Smooth muscle cell (in vitro differentiated cells): Measurements from ENCODE around the gene PLRG1. TPM values are rescaled to one million over a fixed set of nuclear protein-coding genes. Genes with fewer than 3 reads are reported as not detected.
A peak's percentile ranks its signal among the peaks of the same experiment; 100 is the strongest.

Experiments used
- DNase-seq: peaks from one replicate; lab custom pipeline; 2025; ENCODE audit not compliant: unreplicated experiment; lab: John Stamatoyannopoulos, UW
- H2AFZ ChIP-seq: fragments of 200-600 bp; sonication (generic); 2 replicates; pipeline ENCODE4 v1.6.0; 2016; ENCODE audit warnings: antibody characterized with exemption, low read depth, mild to moderate bottlenecking
- H3F3A ChIP-seq: fragments of 200-600 bp; sonication (generic); 2 replicates; pipeline ENCODE4 v1.6.0; 2017; ENCODE audit warnings: antibody characterized with exemption, low read depth
- H3K27ac ChIP-seq: fragments of 200-600 bp; sonication (generic); 2 replicates; pipeline ENCODE4 v1.5.1; 2016; ENCODE audit warnings: low read depth, mild to moderate bottlenecking
- H3K27me3 ChIP-seq: fragments of 200-600 bp; sonication (generic); 2 replicates; pipeline ENCODE4 v1.6.1; 2016; ENCODE audit warnings: low read depth, mild to moderate bottlenecking
- H3K36me3 ChIP-seq: fragments of 200-600 bp; sonication (generic); 2 replicates; pipeline ENCODE4 v1.5.1; 2016; ENCODE audit warnings: low read depth
- H3K4me1 ChIP-seq: fragments of 200-600 bp; sonication (generic); 2 replicates; pipeline ENCODE4 v1.5.1; 2016; ENCODE audit warnings: low read depth
- H3K4me2 ChIP-seq: fragments of 200-600 bp; sonication (generic); 2 replicates; pipeline ENCODE4 v1.6.0; 2016; ENCODE audit warnings: mild to moderate bottlenecking
- H3K4me3 ChIP-seq: fragments of 200-600 bp; sonication (generic); 2 replicates; pipeline ENCODE4 v1.5.1; 2016; ENCODE audit warnings: mild to moderate bottlenecking
- H3K79me2 ChIP-seq: fragments of 200-600 bp; sonication (generic); 2 replicates; pipeline ENCODE4 v1.6.0; 2016; ENCODE audit warnings: low read depth, mild to moderate bottlenecking
- H3K9ac ChIP-seq: fragments of 200-600 bp; sonication (generic); 2 replicates; pipeline ENCODE4 v1.6.0; 2016; ENCODE audit warnings: low read depth
- H3K9me3 ChIP-seq: fragments of 200-600 bp; sonication (generic); replicated peaks from 2 replicates; pipeline ENCODE4 v1.5.1; 2016; ENCODE audit warnings: low read depth
- H4K20me1 ChIP-seq: fragments of 200-600 bp; sonication (generic); 2 replicates; pipeline ENCODE4 v1.6.0; 2016; ENCODE audit warnings: low read depth
- WGBS: methylation state at CpG from one replicate; pipeline ENCODE4 v1.1.7; 2016; ENCODE audit warnings: low lambda C conversion rate; 5-methylcytosine and 5-hydroxymethylcytosine counted together
- polyA plus RNA-seq: library from polyadenylated mRNA; unstranded; fragments of >200 nt; fragmentation: Nextera tagmentation; extraction: Ambion mirVana; gene quantifications from 2 replicates; pipeline ENCODE4 v1.2.1, GENCODE V29; 2016
- total RNA-seq: library from RNA; depleted of rRNA; stranded (reverse); fragments of >200 nt; gene quantifications from 2 replicates; pipeline ENCODE4 v1.2.3, GENCODE V29; 2014
- TF ChIP-seq, protein P1 (sequence below): fragments of 200-600 bp; sonication (generic); IDR thresholded peaks from 2 replicates; pipeline ENCODE4 v1.5.1; 2017; ENCODE audit warnings: borderline replicate concordance, mild to moderate bottlenecking, antibody characterized with exemption; ENCODE audit not compliant: insufficient read depth, poor library complexity, severe bottlenecking

Gene PLRG1
- total and polyA plus RNA-seq, 2 experiments from 2014 or later = 66.2 to 88.1 TPM

DNA sequence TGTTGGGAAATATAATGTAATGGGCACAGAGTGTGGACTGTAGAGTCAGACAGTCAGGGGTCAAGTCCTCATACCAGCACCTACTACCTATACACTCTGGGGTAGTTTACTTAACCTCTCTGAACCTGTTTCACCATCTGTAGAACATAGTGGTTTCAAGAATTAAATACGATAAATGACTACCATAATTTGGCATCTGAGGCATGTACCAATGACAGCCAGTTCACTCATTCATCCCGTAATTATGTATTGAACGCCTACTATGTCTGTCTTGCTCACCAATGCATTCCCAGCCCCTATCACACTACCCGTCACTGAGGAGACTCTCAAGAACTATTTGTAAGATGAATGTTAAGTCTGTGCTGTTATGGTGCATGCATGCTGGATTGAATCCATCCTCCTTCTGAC, 10.6 kb upstream of the PLRG1 start:
- 48% methylated on average over 4 of the region's 4 CpGs for WGBS
- Histone ChIP-seq H2AFZ (no peak overlapping the region), H3K4me3 (no peak overlapping the region), H3K4me2 (peak overlapping the region; percentile 6), H3K9ac (no peak overlapping the region), H3K27me3 (no peaks in the 10 kb centered on the region), H3K4me1 (no peaks in the 10 kb centered on the region), H4K20me1 (no peaks in the 10 kb centered on the region), H3K36me3 (no peaks in the 10 kb centered on the region), H3K27ac (no peak overlapping the region), H3K79me2 (no peaks in the 10 kb centered on the region), H3K9me3 (no peaks in the 10 kb centered on the region), H3F3A (no peaks in the 10 kb centered on the region)
- TF ChIP-seq, protein P1, sequence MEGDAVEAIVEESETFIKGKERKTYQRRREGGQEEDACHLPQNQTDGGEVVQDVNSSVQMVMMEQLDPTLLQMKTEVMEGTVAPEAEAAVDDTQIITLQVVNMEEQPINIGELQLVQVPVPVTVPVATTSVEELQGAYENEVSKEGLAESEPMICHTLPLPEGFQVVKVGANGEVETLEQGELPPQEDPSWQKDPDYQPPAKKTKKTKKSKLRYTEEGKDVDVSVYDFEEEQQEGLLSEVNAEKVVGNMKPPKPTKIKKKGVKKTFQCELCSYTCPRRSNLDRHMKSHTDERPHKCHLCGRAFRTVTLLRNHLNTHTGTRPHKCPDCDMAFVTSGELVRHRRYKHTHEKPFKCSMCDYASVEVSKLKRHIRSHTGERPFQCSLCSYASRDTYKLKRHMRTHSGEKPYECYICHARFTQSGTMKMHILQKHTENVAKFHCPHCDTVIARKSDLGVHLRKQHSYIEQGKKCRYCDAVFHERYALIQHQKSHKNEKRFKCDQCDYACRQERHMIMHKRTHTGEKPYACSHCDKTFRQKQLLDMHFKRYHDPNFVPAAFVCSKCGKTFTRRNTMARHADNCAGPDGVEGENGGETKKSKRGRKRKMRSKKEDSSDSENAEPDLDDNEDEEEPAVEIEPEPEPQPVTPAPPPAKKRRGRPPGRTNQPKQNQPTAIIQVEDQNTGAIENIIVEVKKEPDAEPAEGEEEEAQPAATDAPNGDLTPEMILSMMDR = no peak
- DNase-seq = no peak

DNA sequence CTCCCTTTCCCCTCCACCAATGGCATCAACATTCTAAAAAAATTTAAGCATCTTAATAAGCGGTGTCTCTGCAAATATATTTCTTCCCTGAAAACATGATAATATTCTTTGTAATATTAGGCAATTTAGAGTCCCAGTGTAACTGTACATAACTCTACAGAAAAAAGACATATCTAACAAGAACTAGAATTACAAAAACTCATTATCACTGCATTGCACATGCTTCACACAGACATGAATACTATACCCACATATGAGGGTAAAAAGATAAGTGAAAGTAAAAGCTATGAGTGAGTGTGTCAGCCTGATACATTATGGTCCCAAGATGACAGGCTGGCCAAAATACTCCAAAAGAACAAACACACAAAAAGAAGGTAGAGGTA, 10.2 kb upstream of the PLRG1 start:
- Histone ChIP-seq H2AFZ (no peak overlapping the region), H3K79me2 (no peaks in the 10 kb centered on the region), H3K4me3 (no peak overlapping the region), H3K9me3 (no peaks in the 10 kb centered on the region), H3K27me3 (no peaks in the 10 kb centered on the region), H3F3A (no peaks in the 10 kb centered on the region), H3K4me1 (no peaks in the 10 kb centered on the region), H3K36me3 (no peaks in the 10 kb centered on the region), H3K9ac (no peak overlapping the region), H3K4me2 (no peak overlapping the region), H4K20me1 (no peaks in the 10 kb centered on the region), H3K27ac (no peak overlapping the region)
- 85% methylated on average over 1 of the region's 1 CpG for WGBS
- DNase-seq = no peak
- TF ChIP-seq, protein P1 = no peak

DNA sequence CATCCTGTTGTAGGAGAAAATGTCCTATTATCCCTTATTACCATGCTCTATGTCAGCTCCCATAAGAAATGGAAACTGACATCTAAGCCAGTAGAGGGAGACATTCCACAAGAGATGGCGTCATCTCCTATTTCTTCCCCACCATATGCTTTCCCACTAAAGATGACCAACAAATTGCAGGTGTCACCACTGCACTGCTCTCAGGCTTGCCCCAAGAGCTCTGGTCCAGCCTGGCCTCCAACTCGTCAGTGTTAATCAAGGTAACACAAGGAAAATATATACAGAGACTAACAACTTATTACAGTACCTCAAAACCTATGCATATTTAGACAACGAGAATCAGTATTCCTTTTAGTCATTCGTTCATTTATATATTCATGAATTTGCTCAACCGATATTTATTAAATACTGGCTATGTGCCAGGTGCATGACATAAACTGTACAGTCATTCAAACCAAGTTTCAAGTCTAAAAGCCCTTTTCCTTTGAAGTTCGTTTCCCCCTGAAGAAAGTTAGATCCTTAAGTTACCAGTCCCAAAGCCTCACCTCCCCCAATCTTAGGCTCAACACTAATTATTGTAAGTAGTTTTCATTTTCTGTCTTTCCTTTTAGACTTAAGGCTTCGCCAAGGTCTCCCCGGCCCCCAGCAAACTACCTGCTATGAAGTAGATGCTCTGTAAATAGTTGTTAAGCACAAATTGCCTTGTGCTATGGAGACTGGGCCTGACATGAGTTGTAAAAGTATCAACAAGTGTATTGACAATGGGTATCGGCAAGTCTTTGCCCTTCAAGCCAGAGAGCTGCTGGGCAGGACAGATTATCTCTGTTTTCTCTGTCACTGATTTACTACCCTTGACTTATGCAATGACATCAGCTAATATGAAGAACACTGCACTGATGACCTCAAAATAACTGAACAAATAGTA, 9.6 kb upstream of the PLRG1 start:
- no peak for DNase-seq
- WGBS = 65% methylated on average over 9 of the region's 9 CpGs
- H2AFZ ChIP-seq = no peak overlapping the region

More for the DNA sequence above, 9.6 kb upstream of the PLRG1 start:
- H3K79me2 ChIP-seq = no peaks in the 10 kb centered on the region
- no peaks in the 10 kb centered on the region for H3K9me3 ChIP-seq
- H3K4me1 ChIP-seq = no peaks in the 10 kb centered on the region
- no peak overlapping the region for H3K9ac ChIP-seq
- H3K27me3 ChIP-seq = no peaks in the 10 kb centered on the region
- no peak overlapping the region for H3K4me3 ChIP-seq
- TF ChIP-seq, protein P1 = peak; percentile 67
- no peak overlapping the region for H3K4me2 ChIP-seq
- H3F3A ChIP-seq = no peaks in the 10 kb centered on the region
- no peaks in the 10 kb centered on the region for H4K20me1 ChIP-seq
- no peak overlapping the region for H3K27ac ChIP-seq
- H3K36me3 ChIP-seq = no peaks in the 10 kb centered on the region
